GM19025 (cell line): ENCODE measurements around the gene BABAM2.

ENCODE experiments used
- ATAC-seq: cut with Tn5 transposase; IDR thresholded peaks from one replicate; pipeline ENCODE4 v1.9.1; 2021; ENCODE audit warnings: mild to moderate bottlenecking, low read depth, moderate library complexity; ENCODE audit not compliant: unreplicated experiment

Gene BABAM2

GRCh38 chr2:28150236-28150915 is 259.8 kb downstream of the BABAM2 start:
- ATAC-seq, result no peak

- ATAC-seq, result no peak
Measured at GRCh38 chr2:28150994-28151393, 260.5 kb downstream of the BABAM2 start.

GRCh38 chr2:28152585-28153280 is 262.2 kb downstream of the BABAM2 start:
- no peak for ATAC-seq

GRCh38 chr2:28153851-28154250 is 263.3 kb downstream of the BABAM2 start:
- no peak for ATAC-seq

- no peak for ATAC-seq
Measured at GRCh38 chr2:28155086-28155485, 264.6 kb downstream of the BABAM2 start.

GRCh38 chr2:28155627-28156026 is 265.1 kb downstream of the BABAM2 start:
- ATAC-seq, result no peak

GRCh38 chr2:28158791-28159190 is 268.3 kb downstream of the BABAM2 start:
- no peak for ATAC-seq

- no peak for ATAC-seq
Measured at GRCh38 chr2:28160986-28161425, 270.5 kb downstream of the BABAM2 start.

GRCh38 chr2:28161466-28161865 is 270.9 kb downstream of the BABAM2 start:
- ATAC-seq, result no peak

- ATAC-seq, result no peak
Measured at GRCh38 chr2:28162564-28162963, 272.0 kb downstream of the BABAM2 start.

GRCh38 chr2:28163028-28163427 is 272.5 kb downstream of the BABAM2 start:
- ATAC-seq, result no peak

- ATAC-seq, result no peak
Measured at GRCh38 chr2:28163627-28164279, 273.2 kb downstream of the BABAM2 start.

- ATAC-seq, result no peak
Measured at GRCh38 chr2:28164280-28164801, 273.8 kb downstream of the BABAM2 start.

- ATAC-seq, result no peak
Measured at GRCh38 chr2:28165087-28165635, 274.6 kb downstream of the BABAM2 start.

GRCh38 chr2:28166956-28167355 is 276.4 kb downstream of the BABAM2 start:
- ATAC-seq, result no peak

GRCh38 chr2:28168376-28168775 is 277.8 kb downstream of the BABAM2 start:
- no peak for ATAC-seq

- ATAC-seq, result no peak
Measured at GRCh38 chr2:28169492-28169891, 279.0 kb downstream of the BABAM2 start.

- ATAC-seq, result no peak
Measured at GRCh38 chr2:28172114-28172898, 281.8 kb downstream of the BABAM2 start.

- no peak for ATAC-seq
Measured at GRCh38 chr2:28173377-28173776, 282.8 kb downstream of the BABAM2 start.

GRCh38 chr2:28174211-28174610 is 283.7 kb downstream of the BABAM2 start:
- ATAC-seq, result no peak
